ENCODE data around the gene MYBL2.

The MYBL2 gene

DNA sequence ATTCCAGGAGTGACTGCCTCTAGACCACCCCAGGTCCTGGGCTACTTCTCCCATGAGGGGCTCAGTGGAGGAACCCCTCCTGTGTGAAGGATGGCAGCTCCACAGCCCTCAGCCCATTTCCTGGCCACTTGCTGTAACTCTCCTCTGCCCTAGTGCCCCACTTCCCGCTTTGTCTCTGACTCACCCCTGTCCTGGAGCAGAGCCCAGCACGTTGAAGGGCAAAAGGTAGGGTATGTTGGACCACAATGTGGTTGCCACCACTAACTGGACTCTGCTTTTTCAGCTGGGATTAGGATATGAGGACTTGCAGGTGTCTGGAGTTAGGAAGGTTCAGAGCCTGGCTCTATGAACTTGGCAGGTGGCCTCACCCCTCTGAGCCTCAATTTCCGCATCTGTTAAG lies 2.4 kb downstream of the MYBL2 start:
- TF ChIP-seq, protein P1, sequence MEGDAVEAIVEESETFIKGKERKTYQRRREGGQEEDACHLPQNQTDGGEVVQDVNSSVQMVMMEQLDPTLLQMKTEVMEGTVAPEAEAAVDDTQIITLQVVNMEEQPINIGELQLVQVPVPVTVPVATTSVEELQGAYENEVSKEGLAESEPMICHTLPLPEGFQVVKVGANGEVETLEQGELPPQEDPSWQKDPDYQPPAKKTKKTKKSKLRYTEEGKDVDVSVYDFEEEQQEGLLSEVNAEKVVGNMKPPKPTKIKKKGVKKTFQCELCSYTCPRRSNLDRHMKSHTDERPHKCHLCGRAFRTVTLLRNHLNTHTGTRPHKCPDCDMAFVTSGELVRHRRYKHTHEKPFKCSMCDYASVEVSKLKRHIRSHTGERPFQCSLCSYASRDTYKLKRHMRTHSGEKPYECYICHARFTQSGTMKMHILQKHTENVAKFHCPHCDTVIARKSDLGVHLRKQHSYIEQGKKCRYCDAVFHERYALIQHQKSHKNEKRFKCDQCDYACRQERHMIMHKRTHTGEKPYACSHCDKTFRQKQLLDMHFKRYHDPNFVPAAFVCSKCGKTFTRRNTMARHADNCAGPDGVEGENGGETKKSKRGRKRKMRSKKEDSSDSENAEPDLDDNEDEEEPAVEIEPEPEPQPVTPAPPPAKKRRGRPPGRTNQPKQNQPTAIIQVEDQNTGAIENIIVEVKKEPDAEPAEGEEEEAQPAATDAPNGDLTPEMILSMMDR (IDR thresholded peaks at IDR 0.05; ENCODE audit: low read depth, low read length): no peak
- DNase-seq (ENCODE audit: low read depth in 2 of 2): peak; percentile 41 to 48
- no peak overlapping the region for H3K4me3 ChIP-seq (replicated peaks in 1 of 2; ENCODE audit: low read depth in 2 of 2, low read length in 2 of 2)

DNA sequence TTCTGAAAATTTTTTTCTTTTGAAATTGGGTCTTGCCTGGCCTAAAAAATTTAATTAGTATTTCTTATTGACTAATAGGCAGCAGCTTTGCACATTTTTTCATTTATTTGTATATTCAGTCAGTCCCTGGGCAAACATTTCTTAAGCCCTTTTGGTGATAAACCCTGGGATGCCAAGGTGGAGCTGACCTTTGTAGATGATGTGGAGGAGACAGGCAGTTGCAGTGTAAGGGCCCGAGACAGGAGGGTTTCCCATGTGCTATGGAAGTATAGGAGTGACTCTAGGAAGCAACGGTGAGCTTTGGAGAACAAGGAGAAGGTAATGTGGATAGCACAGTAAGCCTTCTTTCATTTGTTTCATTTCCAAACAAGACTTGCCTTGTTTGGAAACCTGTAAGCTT lies 3.5 kb downstream of the MYBL2 start:
- no peak overlapping the region for H3K4me3 ChIP-seq (replicated peaks in 1 of 2; ENCODE audit: low read depth in 2 of 2, low read length in 2 of 2)
- no peak for DNase-seq (ENCODE audit: low read depth in 2 of 2)
- TF ChIP-seq, protein P1 (IDR thresholded peaks at IDR 0.05; ENCODE audit: low read depth, low read length): no peak

DNA sequence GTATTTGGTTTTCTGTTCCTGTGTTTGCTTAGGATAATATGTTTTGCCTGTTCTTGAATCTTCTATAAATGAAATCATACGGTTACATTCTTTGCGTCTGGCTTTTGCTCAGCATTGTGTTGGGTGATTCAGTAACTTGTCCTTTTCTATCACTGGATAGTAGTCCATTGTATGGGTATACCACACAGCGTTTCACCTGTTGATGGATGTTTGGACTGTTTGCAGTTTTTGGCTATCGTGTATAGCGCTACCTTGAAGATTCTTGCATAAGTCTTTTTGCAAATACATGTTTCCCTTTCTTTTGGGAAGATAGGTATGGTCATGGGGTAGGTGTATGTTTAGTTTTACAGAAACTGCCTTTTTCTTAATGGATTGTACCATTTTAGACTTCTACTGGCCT lies 9.5 kb downstream of the MYBL2 start:
- TF ChIP-seq, protein P1 (IDR thresholded peaks at IDR 0.05; ENCODE audit: low read depth, low read length): no peak
- DNase-seq (ENCODE audit: low read depth in 2 of 2): no peak
- no peak overlapping the region for H3K4me3 ChIP-seq (replicated peaks in 1 of 2; ENCODE audit: low read depth in 2 of 2, low read length in 2 of 2)

DNA sequence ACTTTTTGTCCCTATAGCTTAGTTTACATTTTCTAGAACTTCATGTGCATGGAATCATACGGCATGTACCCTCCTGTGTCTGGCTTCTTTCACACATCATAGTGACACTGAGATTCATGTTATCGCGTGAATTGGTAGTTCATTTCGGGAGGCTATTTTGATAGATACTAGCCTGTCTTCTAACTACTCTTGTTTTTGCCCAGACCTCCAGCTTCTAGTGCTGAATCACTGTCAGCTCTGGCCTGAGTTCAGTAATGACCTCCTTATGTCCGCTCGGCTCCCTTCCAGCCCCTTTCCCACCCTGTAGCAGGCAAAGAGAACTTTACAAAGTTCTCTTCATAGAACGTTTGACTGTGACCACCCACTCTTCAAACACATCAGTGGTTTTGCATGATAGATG lies 14.1 kb downstream of the MYBL2 start:
- H3K4me3 ChIP-seq (replicated peaks in 1 of 2; ENCODE audit: low read depth in 2 of 2, low read length in 2 of 2): no peak overlapping the region
- DNase-seq (ENCODE audit: low read depth in 2 of 2): no peak
- TF ChIP-seq, protein P1 (IDR thresholded peaks at IDR 0.05; ENCODE audit: low read depth, low read length): no peak

DNA sequence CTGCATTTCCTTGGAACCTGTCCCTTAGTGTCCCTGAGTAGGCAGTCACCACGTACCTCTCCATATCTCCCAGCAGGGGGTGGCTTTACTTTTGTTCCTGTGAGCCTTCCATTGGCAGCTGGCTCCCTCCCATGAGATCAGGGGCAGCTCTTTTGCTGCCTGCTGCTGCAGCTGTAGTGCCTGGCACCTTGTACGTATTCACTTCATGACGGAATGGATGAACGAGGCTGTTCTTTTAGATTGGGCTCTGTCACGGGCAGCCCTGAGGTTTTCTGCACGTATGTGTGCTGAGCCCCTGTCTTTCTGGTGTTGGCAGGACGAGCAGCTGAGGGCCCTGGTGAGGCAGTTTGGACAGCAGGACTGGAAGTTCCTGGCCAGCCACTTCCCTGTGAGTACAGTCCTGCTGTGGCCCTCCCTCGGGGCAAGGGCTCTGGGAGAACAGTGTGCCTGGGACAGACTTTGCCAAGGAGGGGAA lies 14.6 kb downstream of the MYBL2 start:
- H3K4me3 ChIP-seq (replicated peaks in 1 of 2; ENCODE audit: low read depth in 2 of 2, low read length in 2 of 2): no peak overlapping the region
- no peak for DNase-seq (ENCODE audit: low read depth in 2 of 2)
- TF ChIP-seq, protein P1 (IDR thresholded peaks at IDR 0.05; ENCODE audit: low read depth, low read length): no peak

DNA sequence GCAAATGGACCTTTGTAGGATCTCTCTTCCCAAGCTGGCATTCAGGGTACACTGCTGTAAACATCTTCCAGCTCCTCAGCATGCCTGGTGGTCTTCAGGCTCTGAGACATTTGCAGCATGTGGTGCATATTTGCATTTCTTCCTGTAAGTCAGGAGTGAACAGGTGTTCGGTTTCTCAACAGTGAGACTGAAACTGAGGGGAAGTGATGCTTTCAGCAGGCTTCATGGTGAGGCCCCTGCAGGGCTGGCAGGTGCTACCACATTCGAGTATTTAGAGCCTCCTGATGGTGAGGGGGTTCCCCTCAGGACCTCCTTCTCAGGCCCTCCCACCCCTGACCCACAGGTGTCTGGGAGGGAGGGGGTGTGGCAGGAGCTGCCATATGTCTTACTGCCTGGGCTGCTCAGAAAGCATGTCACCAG lies 15.1 kb downstream of the MYBL2 start:
- TF ChIP-seq, protein P1 (IDR thresholded peaks at IDR 0.05; ENCODE audit: low read depth, low read length): no peak
- no peak for DNase-seq (ENCODE audit: low read depth in 2 of 2)

DNA sequence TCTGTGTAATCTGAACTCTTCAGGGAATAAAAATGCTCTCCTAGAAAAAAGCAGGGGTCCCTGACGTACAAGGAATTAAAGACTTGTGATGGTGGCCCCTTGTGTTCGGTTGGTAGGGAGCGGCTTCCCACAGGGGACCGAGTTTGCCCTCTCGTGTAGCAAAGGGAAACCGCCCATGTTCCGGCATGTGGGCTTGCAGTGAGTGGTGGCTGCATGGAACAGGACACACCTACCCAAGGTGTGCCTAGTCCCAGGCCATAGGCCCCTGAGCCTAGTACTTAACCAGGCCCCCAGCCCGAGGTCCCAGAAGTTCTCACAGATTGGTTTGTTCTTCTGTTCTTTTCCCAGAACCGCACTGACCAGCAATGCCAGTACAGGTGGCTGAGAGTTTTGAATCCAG lies 15.5 kb downstream of the MYBL2 start:
- TF ChIP-seq, protein P1 (IDR thresholded peaks at IDR 0.05; ENCODE audit: low read depth, low read length): no peak

More for the DNA sequence above, 15.1 kb downstream of the MYBL2 start:
- H3K4me3 ChIP-seq (replicated peaks in 1 of 2; ENCODE audit: low read depth in 2 of 2, low read length in 2 of 2): no peak overlapping the region

More for the DNA sequence above, 15.5 kb downstream of the MYBL2 start:
- DNase-seq (ENCODE audit: low read depth in 2 of 2): no peak
- no peak overlapping the region for H3K4me3 ChIP-seq (replicated peaks in 1 of 2; ENCODE audit: low read depth in 2 of 2, low read length in 2 of 2)
